Left renal cortex interstitium (tissue), 4 donors: ENCODE measurements around the gene GDPD1. TPM values are rescaled to one million over a fixed set of nuclear protein-coding genes. Genes with fewer than 3 reads are reported as not detected.
"Not testable (repeated sequence)": the region's sequence is repeated elsewhere in the genome, so short reads cannot be mapped to it uniquely, and the experiment has no call there.

Source experiments
- DNase-seq, 4 donors: peaks; one replicate each; pipeline ENCODE4 v3.0.0-alpha.2; 2013; ENCODE audit warnings: low read depth in 4 of 4, low spot score in 2 of 4, missing footprints in 1 of 4
- polyA plus RNA-seq, 4 donors: library from polyadenylated mRNA; unstranded; fragments of 120-200 nt; gene quantifications; one replicate each; pipeline ENCODE4 v1.2.1, GENCODE V29; 2013; ENCODE audit not compliant: insufficient read length in 4 of 4

Gene GDPD1
- polyA plus RNA-seq, 4 donors: 10.0 to 13.2 (median 11.3) TPM

DNA sequence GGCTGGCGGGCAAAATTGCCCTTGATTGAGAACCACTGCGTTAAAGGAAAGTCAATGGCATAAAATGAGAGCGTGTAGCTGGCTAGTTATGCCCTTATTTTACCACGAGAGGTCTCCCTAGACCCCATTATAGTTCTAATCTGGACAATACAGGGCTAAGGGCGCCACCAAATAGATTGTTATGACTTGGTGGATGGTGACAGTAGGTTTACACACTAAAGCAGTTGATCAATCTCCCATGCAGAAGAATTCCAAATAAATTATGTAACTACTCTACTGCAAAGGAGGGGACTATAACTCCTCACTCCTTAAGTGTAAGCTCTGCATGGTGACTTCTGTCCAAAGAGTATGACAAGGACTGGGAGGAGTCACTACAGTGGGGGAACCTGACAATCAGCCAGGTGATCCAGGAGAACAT, 90.7 kb downstream of the GDPD1 start:
- peak in 1 of 4 donors; percentile 65 for DNase-seq

- not testable (repeated sequence) for DNase-seq
These were observed 91.2 kb downstream of the GDPD1 start for GRCh38 chr17:59311521-59311920.

DNA sequence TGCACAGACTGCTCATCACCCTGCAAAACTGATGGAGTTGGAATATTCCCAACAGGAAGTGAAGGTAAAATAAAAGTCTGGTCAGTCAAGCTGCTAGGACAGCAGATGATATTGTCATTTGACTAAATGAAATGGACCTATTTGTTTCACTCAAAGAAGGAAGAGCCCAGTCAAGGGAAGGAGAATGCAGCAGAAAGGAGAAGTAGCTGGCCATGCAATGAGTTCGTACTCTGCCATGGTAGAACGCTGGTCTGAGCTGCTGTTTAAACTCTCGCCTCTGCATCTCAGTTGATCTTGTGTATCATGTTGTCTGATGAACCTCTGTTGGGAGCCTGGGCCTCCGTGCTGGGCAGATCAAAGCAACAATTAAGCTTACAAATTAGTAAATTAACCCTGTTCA, 95.6 kb downstream of the GDPD1 start:
- DNase-seq: no peak

Other genes starting within 250 kb of the GDPD1 start
- 10 to 100 TPM; 24.5 to 28.9 (median 25.7) TPM for gene TRIM37, start 113.6 kb upstream of the GDPD1 start, polyA plus RNA-seq
- 10 to 100 TPM; 63.5 to 86.4 (median 80.4) TPM for gene SKA2, start 65.3 kb upstream of the GDPD1 start, polyA plus RNA-seq
- 10 to 100 TPM; 16.5 to 20.4 (median 18.0) TPM for gene PRR11, start 64.8 kb upstream of the GDPD1 start, polyA plus RNA-seq
- gene SMG8, start 10.5 kb upstream of the GDPD1 start, polyA plus RNA-seq: 10 to 100 TPM; 19.5 to 27.9 (median 21.7) TPM
- gene YPEL2, start 111.1 kb downstream of the GDPD1 start, polyA plus RNA-seq: 10 to 100 TPM; 28.6 to 37.6 (median 34.1) TPM